NCI-H446 (cell line): ENCODE measurements around the gene HEXD.
"Not testable (repeated sequence)": the region's sequence is repeated elsewhere in the genome, so short reads cannot be mapped to it uniquely, and the experiment has no call there.

Experiments
- DNase-seq, 2 experiments: peaks; one replicate each; lab custom pipeline; 2025; lab: John Stamatoyannopoulos, UW

HEXD gene

GRCh38 chr17:82418001-82418986 lies at the start of gene HEXD, which contains the start of gene OGFOD3:
TSS of gene HEXD (plus strand) at chr17:82418347. CDS start at chr17:82419800, 1,453 bp downstream.
TSS of gene OGFOD3 (minus strand) at chr17:82418586. CDS start at chr17:82418485, 101 bp downstream.
- DNase-seq = peak; percentile 57 to 90

- DNase-seq = no peak
Observed at GRCh38 chr17:82369211-82369610, 48.9 kb upstream of the HEXD start.

GRCh38 chr17:82370471-82371332 lies 47.4 kb upstream of the HEXD start:
- no peak for DNase-seq

- DNase-seq = no peak
Observed at GRCh38 chr17:82371333-82372248, 46.6 kb upstream of the HEXD start, which contains the start of gene UTS2R. TSS of gene UTS2R (plus strand) at chr17:82371765. CDS start at chr17:82374325, 2,560 bp downstream.

- no peak for DNase-seq
Observed at GRCh38 chr17:82372249-82373071, 45.7 kb upstream of the HEXD start.

GRCh38 chr17:82373072-82373452 lies 45.1 kb upstream of the HEXD start:
- DNase-seq = not testable (repeated sequence)

GRCh38 chr17:82373731-82374625 lies 44.2 kb upstream of the HEXD start:
- no peak for DNase-seq

GRCh38 chr17:82374626-82375331 lies 43.4 kb upstream of the HEXD start:
- no peak for DNase-seq

- no peak for DNase-seq
Observed at GRCh38 chr17:82375359-82376041, 42.6 kb upstream of the HEXD start.

- DNase-seq = no peak
Observed at GRCh38 chr17:82376042-82376730, 42.0 kb upstream of the HEXD start.

- DNase-seq = not testable (repeated sequence)
Observed at GRCh38 chr17:82377294-82377693, 40.9 kb upstream of the HEXD start.

- no peak for DNase-seq
Observed at GRCh38 chr17:82377924-82378740, 40.0 kb upstream of the HEXD start.

GRCh38 chr17:82378741-82379021 lies 39.5 kb upstream of the HEXD start:
- DNase-seq = no peak

- DNase-seq = no peak
Observed at GRCh38 chr17:82380860-82381702, 37.1 kb upstream of the HEXD start.

- DNase-seq = not testable (repeated sequence)
Observed at GRCh38 chr17:82381703-82382009, 36.5 kb upstream of the HEXD start.
